GM19372 (cell line): ENCODE results near the gene LDLRAP1.
A peak's percentile ranks its signal among the peaks of the same experiment; 100 is the strongest.
"Not testable (repeated sequence)": the region's sequence is repeated elsewhere in the genome, so short reads cannot be mapped to it uniquely, and the experiment has no call there.

Experiments
- ATAC-seq: cut with Tn5 transposase; IDR thresholded peaks from one replicate; pipeline ENCODE4 v1.9.1; 2021; ENCODE audit warnings: mild to moderate bottlenecking, low read depth, moderate library complexity; ENCODE audit not compliant: unreplicated experiment

LDLRAP1 gene

DNA sequence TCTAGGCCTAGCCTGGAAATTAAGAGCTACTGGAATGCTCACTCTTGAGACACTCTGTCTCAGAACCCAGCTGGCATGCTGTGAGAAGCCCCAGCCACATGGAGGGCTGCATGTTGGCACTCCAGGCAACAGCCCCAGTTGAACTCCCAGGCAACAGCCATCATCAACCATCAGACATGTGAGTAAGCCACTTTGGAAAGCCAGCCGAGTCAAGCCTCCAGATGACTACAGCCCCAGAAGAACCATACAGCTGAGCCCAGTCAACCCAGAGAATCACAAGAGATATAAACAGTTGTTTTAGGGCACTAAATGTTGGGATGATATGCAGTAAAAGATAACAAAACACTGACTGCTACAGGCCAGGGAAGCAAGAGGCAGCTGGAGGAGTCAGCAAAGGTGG is 55.5 kb downstream of the LDLRAP1 start:
- no peak for ATAC-seq

DNA sequence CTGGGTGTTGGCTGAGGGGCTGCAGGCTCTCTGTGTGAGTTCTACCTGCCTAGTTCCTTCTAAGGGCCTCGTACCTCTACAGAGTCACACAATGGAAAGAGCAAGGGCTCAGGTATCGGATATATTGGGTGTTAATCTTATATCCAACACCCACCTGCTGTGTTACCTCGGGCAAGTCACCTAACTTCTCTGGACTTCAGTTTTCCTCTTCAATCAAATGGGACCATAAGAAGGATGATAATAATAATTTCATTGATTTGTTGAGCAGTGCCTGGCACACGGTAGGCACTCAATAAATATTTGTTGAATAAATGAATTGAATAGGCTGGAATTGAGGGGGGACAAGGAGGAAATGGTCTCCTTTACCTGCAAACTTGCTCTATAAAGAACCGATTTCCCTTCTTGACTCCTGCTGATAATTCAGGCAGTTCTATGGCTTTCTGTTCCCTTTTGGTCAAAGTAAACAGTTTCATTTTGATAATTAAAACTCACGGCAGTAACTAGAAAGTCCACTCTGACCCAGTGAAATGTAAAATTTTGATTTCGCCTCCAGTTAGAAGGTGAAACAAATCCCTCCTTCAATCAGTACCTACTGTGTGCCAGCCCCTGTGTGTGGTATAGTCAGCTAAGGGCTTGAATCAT is 56.7 kb downstream of the LDLRAP1 start:
- no peak for ATAC-seq

DNA sequence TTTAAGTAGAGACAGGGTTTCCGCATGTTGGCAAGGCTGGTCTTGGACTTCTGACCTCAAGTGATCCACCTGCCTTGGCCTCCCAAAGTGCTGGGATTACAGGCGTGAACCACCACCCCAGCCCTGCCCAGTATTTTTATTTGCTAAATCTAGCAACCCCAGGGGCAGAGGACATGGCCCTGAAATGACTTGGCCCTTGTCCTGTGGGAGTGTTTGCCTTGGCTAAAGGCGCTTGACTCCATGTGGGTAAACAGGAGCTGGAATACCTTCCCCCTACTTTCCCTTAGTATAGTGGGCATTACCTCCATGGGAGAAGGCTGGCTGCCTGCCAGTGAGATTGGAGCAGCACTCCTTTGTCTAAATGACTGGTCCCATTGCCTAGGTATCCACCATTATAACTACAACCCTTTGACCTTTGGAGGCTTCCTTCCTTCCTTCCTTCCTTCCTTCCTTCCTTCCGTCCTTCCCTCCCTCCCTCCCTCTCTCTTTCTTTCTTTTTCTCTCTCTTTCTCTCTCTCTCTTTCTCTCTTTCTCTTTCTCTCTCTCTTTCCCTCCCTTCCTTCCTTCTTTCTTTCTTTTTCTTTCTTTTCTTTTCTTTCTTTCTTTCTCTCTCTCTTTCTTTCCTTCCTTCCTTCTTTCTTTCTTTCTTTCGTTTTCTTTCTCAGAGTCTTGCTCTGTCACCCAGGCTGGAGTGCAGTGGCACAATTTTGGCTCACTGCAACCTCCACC is 57.7 kb downstream of the LDLRAP1 start:
- ATAC-seq = not testable (repeated sequence)

DNA sequence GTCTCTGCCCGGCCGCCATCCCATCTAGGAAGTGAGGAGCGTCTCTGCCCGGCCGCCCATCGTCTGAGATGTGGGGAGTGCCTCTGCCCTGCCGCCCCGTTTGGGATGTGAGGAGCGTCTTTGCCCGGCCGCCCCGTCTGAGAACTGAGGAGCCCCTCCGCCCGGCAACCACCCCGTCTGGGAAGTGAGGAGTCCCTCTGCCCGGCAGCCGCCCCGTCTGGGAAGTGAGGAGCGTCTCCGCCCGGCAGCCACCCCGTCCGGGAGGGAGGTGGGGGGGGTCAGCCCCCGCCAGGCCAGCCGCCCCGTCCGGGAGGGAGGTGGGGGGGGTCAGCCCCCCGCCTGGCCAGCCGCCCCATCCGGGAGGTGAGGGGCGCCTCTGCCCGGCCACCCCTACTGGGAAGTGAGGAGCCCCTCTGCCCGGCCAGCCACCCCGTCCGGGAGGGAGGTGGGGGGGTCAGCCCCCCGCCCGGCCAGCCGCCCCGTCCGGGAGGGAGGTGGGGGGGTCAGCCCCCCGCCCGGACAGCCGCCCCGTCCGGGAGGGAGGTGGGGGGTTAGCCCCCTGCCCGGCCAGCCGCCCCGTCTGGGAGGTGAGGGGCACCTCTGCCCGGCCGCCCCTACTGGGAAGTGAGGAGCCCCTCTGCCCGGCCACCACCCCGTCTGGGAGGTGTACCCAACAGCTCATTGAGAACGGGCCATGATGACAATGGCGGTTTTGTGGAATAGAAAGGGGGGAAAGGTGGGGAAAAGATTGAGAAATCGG is 60.6 kb downstream of the LDLRAP1 start:
- not testable (repeated sequence) for ATAC-seq

DNA sequence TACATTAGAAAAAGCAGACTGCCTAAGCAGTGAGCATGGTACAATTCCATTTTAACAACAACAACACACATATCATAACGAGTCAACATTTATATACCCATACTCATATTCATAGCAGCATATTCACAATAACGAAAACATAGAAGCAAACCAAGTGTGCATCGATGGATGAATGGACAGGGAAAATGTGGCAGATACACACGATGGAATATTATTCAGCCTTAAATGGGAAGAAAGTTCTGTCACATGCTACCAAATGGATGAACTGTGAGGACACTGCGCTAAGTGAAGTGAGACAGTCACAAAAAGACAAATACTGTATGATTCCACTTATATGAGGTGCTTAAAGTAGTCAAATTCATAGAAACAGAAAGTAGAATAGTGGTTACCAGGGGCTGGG is 63.7 kb downstream of the LDLRAP1 start:
- ATAC-seq = no peak

DNA sequence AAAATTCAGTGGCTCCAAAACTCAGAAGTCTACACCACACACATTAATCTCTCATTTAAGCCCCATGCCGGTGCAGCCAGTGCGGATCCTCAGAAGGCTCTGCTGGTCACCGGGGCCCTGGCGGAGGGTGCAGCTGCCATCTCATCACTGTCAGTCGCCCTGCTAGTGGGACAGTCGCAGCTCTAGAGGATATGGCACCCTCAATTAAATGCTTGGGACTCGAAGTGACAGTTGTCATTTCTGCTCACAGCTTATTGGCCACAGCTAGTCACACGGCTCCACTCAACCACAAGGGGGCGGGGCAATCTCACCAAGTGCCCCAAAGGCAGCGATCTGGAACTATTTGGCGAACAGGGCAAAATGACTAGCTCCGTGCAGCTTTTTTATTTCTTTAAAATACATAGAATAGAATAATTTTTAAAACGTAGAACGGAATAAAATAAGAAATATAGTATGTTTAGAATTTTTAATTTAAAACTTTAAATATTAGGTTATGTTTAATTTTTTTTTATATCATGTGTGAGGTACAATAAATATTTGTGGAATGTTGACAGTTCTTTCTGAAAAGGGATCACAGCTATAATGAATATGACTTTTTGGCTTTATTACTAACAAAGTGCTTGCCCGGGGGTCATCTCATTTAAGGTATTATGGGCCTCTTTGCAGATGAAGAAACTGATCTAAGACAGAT is 65.2 kb downstream of the LDLRAP1 start:
- ATAC-seq = no peak

DNA sequence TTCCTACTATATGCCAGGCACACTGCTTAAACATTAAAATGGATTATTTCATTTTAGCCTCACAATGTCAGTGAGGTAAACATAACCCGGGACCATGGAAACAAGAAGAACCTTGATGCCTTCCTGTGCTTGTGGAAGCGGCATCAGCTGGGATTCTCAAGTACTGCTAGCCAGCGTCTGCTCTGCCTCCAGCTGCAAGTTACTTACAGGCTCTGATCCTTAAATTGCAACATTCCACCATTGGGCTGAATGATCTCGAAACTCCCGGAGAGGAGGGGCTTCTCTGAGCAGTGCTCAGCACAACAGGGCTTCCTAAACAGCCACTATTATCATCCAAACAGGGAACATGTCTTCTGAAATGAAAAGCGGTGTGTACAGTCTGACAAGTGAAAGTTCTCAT is 66.5 kb downstream of the LDLRAP1 start:
- no peak for ATAC-seq

DNA sequence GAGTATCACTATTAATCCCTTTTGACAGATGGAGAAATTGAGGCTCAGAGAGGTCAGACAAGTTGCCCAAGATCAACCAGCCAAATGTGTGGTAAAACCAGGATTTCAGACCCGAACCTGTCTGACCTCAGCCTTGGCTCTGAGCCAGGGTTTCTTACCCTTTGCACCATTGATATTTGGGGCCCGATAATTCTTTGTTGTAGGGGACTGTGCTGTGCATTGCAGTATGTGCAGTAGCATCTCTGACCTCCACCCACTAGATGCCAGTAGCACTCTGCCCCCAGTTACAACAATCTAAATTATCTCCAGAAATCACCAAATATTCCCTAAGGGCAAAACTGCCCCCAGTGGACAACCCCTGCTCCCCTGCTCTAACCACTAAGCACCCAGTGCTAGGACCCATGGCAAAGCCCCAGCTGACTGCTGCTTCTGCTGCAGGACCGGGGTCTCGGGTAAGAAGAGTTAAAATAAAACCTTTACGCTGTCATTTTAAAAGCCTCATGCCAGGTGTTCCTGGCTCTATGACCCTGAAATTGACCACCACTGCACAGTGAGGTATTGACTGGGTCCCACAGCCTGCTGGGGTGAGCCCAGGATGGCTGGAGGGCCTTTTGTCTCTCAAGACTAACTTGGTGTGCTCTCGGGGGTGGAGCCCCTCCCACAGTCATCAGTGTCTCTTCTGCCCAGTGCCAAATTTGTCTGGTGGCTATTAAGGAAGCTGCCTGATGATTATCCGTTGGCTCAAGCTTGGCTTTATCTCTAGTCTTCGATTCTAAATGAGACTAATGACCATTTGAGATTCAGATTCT is 67.6 kb downstream of the LDLRAP1 start:
- ATAC-seq = no peak

DNA sequence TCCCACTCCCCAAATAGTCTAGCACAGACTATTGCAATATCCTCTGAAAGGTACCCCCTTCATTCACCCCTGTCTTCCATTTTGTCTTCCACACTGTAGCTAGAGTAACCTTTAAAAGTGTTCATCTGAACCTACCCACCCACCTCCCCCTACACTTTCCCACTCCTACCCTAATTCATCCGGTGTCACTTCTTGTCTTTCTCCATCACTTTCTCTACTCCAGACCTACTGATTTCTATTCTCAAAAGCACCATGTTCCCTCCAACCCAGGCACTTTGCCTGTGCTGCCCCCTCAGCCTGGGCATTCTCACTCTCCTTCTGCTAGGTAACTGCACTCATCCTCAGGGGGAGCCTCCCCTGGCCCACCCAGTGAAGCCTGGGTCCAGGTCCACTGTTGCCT is 68.4 kb downstream of the LDLRAP1 start:
- no peak for ATAC-seq

DNA sequence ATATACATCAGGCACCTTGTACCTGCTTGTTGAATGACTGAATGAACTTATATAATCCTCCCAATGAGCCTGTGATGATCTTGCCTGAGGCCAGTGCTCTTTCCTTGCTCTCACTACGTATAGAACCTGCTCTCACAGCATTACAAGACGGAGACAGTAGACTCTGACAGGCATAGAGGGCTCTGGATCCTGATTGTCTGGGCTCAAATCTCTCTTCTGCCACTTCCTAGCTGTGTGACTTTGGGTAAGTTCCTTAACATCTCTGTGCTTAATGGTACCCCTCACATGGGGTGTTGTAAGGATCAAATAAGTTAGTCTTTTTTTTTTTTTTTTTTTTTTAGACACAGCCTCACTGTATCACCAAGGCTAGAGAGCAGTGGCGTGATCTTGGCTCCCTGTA is 69.0 kb downstream of the LDLRAP1 start:
- no peak for ATAC-seq

DNA sequence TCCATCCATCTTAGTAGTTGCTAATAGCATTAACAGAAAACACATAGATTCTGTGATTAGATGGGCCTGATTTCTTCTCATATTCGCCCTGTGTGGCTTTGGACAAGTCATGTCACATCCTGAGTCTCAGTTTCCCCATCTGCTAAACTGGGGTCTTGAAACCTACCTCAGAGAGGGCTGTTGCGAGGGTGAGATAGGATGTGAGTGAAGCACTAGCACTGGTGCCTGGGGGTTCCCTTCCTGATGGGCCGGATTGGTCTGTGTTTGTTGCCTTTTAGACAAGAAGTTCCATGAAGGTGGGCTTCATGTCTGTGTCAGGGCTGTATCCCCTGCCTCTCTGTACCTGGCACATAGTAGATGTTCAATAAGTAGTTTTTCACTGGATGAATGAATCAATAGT is 69.7 kb downstream of the LDLRAP1 start:
- no peak for ATAC-seq

DNA sequence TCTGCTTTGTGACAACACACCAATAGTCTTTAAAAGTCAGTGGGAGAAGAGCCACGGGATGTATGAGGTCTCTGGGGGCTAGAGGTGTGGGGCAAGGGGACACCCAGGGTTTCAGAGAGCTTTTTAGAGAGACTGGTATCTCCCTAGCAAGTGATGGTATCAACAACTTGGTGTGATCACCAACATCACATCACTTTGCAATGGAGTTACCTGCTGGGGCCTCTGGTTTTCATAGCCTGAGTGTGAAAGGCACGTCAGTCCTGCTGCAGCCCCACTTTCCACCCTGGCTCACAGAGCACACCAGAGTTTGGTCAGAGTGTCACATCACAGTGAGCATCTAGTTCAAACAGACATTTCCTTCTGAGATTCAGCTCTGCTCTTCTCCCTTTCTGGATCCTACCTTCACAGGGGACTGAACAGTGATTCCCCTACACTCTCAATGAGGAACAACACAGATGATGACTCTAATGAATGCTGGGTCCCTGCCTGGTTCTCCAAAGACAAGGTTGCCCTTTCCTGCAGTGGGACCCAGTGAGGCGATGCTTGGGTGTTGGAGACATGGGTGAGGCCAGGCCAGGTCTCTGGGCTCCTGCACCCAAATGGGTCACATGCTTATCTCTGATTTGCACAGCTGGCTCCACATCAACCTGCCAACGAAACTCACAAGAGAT is 71.2 kb downstream of the LDLRAP1 start:
- ATAC-seq = no peak

DNA sequence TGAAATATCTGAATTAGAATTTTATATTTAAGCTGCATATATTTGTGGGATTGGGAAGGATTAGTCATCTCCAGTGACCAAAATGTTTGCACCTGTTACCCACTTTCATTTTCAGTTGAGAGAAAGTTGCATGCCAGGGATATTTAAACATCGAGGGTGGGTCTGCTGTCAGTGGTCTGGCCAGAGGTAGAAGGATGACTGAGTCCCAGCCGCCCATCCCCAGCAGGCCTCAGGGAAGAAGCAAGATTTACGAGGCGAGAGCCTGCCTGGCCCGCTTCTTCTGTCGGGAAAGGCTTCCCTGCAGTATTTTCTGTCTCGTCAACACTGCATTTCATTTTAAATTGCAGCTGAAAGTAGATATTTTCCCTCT is 71.8 kb downstream of the LDLRAP1 start:
- ATAC-seq = no peak

DNA sequence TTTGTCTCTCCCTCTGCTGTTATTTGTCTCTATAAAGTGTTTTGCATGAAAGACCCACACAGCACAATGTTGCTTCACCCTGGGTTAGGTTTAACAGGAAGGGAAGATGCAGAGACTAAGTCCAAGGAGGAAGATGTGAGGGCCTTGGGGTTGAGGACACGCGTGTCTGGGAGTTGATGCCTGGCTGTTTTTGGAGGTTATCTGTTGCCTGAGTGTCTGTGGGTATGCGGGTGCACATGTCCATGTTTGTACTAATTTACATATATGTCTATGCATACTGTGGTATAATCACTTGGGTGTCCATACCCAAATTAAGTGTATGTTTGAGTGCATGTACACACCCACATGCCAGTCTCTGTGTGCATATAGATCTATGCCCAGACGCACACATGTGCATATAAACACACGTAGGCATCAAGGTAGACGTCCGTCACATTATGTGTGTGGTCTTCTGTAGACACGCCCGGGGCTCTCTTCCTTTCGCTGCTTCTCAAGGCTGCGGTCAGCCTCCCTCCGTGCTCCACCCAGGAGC is 72.2 kb downstream of the LDLRAP1 start:
- no peak for ATAC-seq

DNA sequence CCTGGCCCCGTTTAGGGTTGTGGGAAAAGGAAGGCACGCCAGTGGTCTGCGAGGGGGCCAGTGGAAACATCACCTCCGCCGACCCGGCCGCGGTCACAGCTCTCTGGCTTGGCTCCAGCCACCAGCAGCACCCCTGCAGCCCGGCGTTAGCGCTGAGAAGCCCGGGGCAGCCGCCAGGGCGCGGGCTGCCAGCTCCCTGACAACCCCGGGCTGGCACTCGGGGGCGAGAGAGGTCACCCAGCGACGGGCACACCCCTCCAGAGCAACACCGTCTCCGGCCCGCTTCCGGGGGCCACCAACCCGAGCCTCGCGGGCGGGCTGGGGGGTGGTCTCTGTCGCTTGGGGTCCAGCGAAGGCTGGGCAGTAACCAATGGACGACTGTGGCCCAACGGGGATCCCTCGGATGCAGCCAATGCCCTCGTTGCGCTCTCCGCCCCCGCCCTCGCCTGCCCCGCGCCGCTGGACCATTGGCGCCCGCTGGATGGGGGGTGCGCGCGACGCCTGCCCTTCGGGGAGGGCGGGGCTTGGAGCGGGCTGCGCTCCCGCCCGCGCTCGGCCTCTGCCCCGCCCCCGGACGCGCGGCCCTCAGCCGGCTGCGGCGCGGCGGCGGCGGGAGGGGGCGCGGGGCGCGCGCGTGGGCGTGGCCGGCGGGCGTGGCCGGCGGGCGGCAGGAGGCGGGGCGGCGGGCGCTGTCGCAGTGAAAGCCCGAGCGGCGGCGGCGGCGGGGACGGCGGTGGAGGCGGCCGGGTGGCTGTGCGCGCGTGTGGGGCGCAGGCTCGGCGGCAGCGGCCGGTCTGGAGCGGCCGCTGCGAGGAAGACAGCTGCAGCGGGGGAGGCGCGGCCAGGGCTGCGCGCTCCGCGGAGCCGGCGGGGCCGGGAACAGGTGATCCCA is 72.9 kb downstream of the LDLRAP1 start, which contains the start of gene MAN1C1:
Gene MAN1C1, plus strand, starts transcription at position 697 of the 892 bp plus-strand sequence. CDS start 1,007 bp downstream, outside the sequence.
- ATAC-seq = peak; percentile 71

DNA sequence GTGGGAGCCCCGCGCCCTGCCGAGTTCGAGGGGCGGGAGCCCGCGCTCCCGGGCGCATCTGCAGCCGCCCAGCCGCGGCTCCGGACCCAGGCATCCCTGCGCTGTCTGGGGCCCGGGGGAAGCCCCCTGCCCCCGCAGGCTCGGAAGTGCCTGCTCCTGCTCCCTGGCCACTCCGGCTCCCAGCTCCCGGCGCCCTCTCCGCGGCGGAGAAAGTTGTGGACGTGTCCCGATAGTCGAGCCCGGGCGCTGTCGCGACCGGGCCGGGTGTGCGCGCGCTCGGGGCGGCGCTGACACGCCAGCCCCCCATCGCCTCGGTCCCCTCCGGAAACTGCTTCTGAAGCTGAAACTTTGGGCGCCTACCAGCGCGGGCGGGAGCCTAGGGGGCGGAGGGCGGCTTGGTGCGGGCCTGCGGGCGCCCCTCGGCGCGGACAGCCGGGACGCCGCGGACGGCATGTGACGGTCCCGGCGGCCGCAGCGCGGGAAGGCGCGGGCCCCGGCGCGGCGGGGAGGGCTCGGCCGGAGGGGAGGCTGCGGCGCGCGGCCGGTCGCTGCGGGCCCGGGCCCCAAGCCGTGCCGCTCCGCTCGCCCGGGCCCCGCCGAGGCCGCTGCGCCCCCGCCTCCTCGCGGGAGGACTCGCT is 73.7 kb downstream of the LDLRAP1 start:
- ATAC-seq = no peak

DNA sequence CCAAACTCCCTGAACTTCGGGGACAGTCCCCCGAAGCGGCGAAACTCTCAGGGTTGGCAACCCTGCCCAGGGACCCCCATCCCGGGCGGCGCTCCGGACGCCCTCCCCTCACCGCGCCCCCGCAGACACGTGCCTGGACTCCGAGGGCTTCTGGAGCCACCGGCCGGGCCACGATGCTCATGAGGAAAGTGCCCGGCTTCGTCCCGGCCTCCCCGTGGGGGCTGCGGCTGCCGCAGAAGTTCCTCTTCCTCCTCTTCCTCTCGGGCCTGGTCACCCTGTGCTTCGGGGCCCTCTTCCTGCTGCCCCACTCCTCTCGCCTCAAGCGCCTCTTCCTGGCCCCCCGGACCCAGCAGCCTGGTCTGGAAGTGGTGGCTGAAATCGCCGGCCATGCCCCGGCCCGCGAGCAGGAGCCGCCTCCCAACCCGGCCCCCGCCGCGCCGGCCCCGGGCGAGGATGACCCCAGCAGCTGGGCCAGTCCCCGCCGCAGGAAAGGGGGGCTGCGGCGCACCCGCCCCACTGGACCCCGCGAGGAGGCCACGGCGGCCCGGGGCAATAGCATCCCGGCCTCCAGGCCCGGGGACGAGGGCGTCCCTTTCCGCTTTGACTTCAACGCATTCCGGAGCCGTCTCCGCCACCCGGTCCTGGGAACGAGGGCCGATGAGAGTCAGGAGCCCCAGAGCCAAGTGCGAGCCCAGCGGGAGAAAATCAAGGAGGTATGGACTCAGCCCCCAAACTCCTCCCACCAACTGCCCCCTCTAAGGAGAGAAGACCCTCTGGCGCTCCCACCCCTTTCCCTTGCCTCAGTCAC is 74.4 kb downstream of the LDLRAP1 start:
- ATAC-seq = no peak
